Natural killer cell (primary cell): ENCODE data around the gene KCNH1. TPM values are rescaled to one million over a fixed set of nuclear protein-coding genes. Genes with fewer than 3 reads are reported as not detected.

ENCODE experiments used
- ATAC-seq, 3 donors: fragments of 150-1000 bp in 2 of 3; fragments of 200-7000 bp in 1 of 3; cut with Tn5 transposase; 1 replicate in 1 of 3; 2 replicates in 2 of 3; pipeline ENCODE4 v1.10.0; 2021; ENCODE audit warnings: mild to moderate bottlenecking in 2 of 3, moderate library complexity in 2 of 3
- DNase-seq, 2 donors: peaks; one replicate each; pipeline versions ENCODE4 v3.0.0 to v3.0.0-alpha.2; 2013 to 2021; ENCODE audit warnings: mixed read lengths in 1 of 2
- H3K27ac ChIP-seq: one replicate; pipeline ENCODE4 v1.5.1; 2013; ENCODE audit warnings: mild to moderate bottlenecking, low read length
- H3K27me3 ChIP-seq: one replicate; pipeline ENCODE4 v1.6.1; 2013; ENCODE audit warnings: low read length; ENCODE audit not compliant: control insufficient read depth, insufficient read depth
- H3K36me3 ChIP-seq: one replicate; pipeline ENCODE4 v1.6.1; 2013; ENCODE audit warnings: low read length; ENCODE audit not compliant: control insufficient read depth, insufficient read depth
- H3K4me1 ChIP-seq: one replicate; pipeline ENCODE4 v1.6.1; 2013; ENCODE audit warnings: low read length; ENCODE audit not compliant: control insufficient read depth, insufficient read depth
- H3K4me3 ChIP-seq: one replicate; pipeline ENCODE4 v1.5.1; 2013; ENCODE audit warnings: low read length
- H3K9me3 ChIP-seq: one replicate; pipeline ENCODE4 v1.6.1; 2013; ENCODE audit warnings: low read length; ENCODE audit not compliant: control insufficient read depth, insufficient read depth
- H3K27ac Mint-ChIP-seq, 2 donors: one replicate each; pipeline ENCODE4 v1.8.0; 2022; ENCODE audit warnings: mild to moderate bottlenecking in 2 of 2, mixed read lengths in 2 of 2, moderate library complexity in 1 of 2
- H3K27me3 Mint-ChIP-seq, 2 donors: one replicate each; pipeline ENCODE4 v1.8.0; 2022; ENCODE audit warnings: low read depth in 2 of 2, mixed read lengths in 2 of 2
- H3K36me3 Mint-ChIP-seq: one replicate; pipeline ENCODE4 v1.8.0; 2022; ENCODE audit warnings: mixed read lengths
- H3K4me1 Mint-ChIP-seq, 2 donors: one replicate each; pipeline ENCODE4 v1.8.0; 2022; ENCODE audit warnings: mixed read lengths in 2 of 2
- H3K4me3 Mint-ChIP-seq: one replicate; pipeline ENCODE4 v1.8.0; 2022; ENCODE audit warnings: mild to moderate bottlenecking, moderate library complexity, mixed read lengths
- H3K9me3 Mint-ChIP-seq, 2 donors: one replicate each; pipeline ENCODE4 v1.8.0; 2022; ENCODE audit warnings: mixed read lengths in 2 of 2
- CTCF ChIP-seq: fragments of 200-600 bp; IDR thresholded peaks from one replicate; pipeline ENCODE4 v1.8.0; 2022; ENCODE audit warnings: antibody characterized with exemption
- WGBS: methylation state at CpG from one replicate; pipeline ENCODE4 v1.1.7; 2013; ENCODE audit warnings: missing lambda C conversion rate; ENCODE audit not compliant: insufficient coverage; 5-methylcytosine and 5-hydroxymethylcytosine counted together
- intact Hi-C: fragments of 100-400 bp; cut with micrococcal nuclease; formaldehyde crosslinking; loops from one replicate; pipeline ENCODE4 v1.14.2; 2022
- total RNA-seq, 4 donors: library from RNA; stranded (reverse); fragments of 120-200 nt in 1 of 4; gene quantifications; one replicate each; pipeline versions ENCODE4 v1.2.3 to v1.2.4, GENCODE V29; 2013 to 2022

KCNH1 gene
- total RNA-seq, 3 donors from 2014 or later (not counting 1 experiment from before 2014, with no cell fraction given), result not detected

GRCh38 chr1:210700083-210700482 is 433.9 kb downstream of the KCNH1 start:
- Histone ChIP-seq H3K27ac (no peak overlapping the region), H3K4me3 (no peak overlapping the region), H3K27me3 (no peaks in the 10 kb centered on the region), H3K9me3 (no peaks in the 10 kb centered on the region), H3K36me3 (no peaks in the 10 kb centered on the region), H3K4me1 (peaks cover 5% of the 10 kb centered on the region)
- Mint-ChIP-seq H3K4me3 (no peak overlapping the region), H3K27me3 (no peaks in the 10 kb centered on the region), H3K27ac (no peak overlapping the region), H3K9me3 (no peaks in the 10 kb centered on the region), H3K36me3 (no peaks in the 10 kb centered on the region), H3K4me1 (peaks cover 0 to 7% of the 10 kb centered on the region in 2 donors)
- TF ChIP-seq CTCF, result no peak
- ATAC-seq (no peak), DNase-seq (no peak)
- intact Hi-C loops, result no loop called here
- 80% methylated on average over 1 of the region's 1 CpG for WGBS

- Histone ChIP-seq H3K27ac (no peak overlapping the region), H3K9me3 (no peaks in the 10 kb centered on the region), H3K36me3 (no peaks in the 10 kb centered on the region), H3K27me3 (no peaks in the 10 kb centered on the region), H3K4me1 (peaks cover 5% of the 10 kb centered on the region), H3K4me3 (no peak overlapping the region)
- Mint-ChIP-seq H3K4me3 (no peak overlapping the region), H3K9me3 (no peaks in the 10 kb centered on the region), H3K4me1 (peaks cover 0 to 7% of the 10 kb centered on the region in 2 donors), H3K27me3 (no peaks in the 10 kb centered on the region), H3K27ac (no peak overlapping the region), H3K36me3 (no peaks in the 10 kb centered on the region)
- intact Hi-C loops, result no loop called here
- WGBS, result 95% methylated on average over 5 of the region's 5 CpGs
- ATAC-seq (no peak), DNase-seq (no peak)
- no peak for TF ChIP-seq CTCF
Observed at GRCh38 chr1:210698661-210699060, 435.3 kb downstream of the KCNH1 start.

- H3K27me3 Mint-ChIP-seq, result no peaks in the 10 kb centered on the region
- H3K4me1 Mint-ChIP-seq, result peaks cover 11 to 19% of the 10 kb centered on the region in 2 donors
- H3K36me3 ChIP-seq, result no peaks in the 10 kb centered on the region
- DNase-seq, result no peak
- H3K36me3 Mint-ChIP-seq, result no peaks in the 10 kb centered on the region
- H3K4me3 ChIP-seq, result no peak overlapping the region
- H3K4me3 Mint-ChIP-seq, result no peak overlapping the region
- WGBS, result 100% methylated on average over 3 of the region's 3 CpGs
- H3K4me1 ChIP-seq, result peaks cover 12% of the 10 kb centered on the region
- H3K9me3 Mint-ChIP-seq, result no peaks in the 10 kb centered on the region
- intact Hi-C loops, result no loop called here
- no peaks in the 10 kb centered on the region for H3K9me3 ChIP-seq
- no peak for ATAC-seq
- no peak overlapping the region for H3K27ac ChIP-seq
- H3K27me3 ChIP-seq, result no peaks in the 10 kb centered on the region
- no peak overlapping the region for H3K27ac Mint-ChIP-seq
- TF ChIP-seq CTCF, result no peak
Observed at GRCh38 chr1:210697185-210697584, 436.8 kb downstream of the KCNH1 start.

GRCh38 chr1:210696709-210697108 is 437.2 kb downstream of the KCNH1 start:
- no peak for ATAC-seq
- Histone ChIP-seq H3K9me3 (no peaks in the 10 kb centered on the region), H3K27me3 (no peaks in the 10 kb centered on the region), H3K4me3 (no peak overlapping the region), H3K36me3 (no peaks in the 10 kb centered on the region), H3K4me1 (peaks cover 16% of the 10 kb centered on the region), H3K27ac (no peak overlapping the region)
- 0% methylated on average over 1 of the region's 1 CpG for WGBS
- Mint-ChIP-seq H3K27ac (no peak overlapping the region), H3K4me3 (no peak overlapping the region), H3K27me3 (no peaks in the 10 kb centered on the region), H3K9me3 (no peaks in the 10 kb centered on the region), H3K36me3 (no peaks in the 10 kb centered on the region), H3K4me1 (peaks cover 16 to 20% of the 10 kb centered on the region in 2 donors)
- intact Hi-C loops, result no loop called here
- DNase-seq, result no peak
- no peak for TF ChIP-seq CTCF
